H9 (cell line): ENCODE results near the gene CILP2. TPM values are rescaled to one million over a fixed set of nuclear protein-coding genes. Genes with fewer than 3 reads are reported as not detected.

Experiments
- DNase-seq: peaks from one replicate; pipeline ENCODE4 v3.0.0-alpha.2; 2017
- H2AFZ ChIP-seq: one replicate; pipeline ENCODE4 v1.6.1; 2013; ENCODE audit warnings: mild to moderate bottlenecking, low read length, control low read depth, moderate library complexity
- H2AK5ac ChIP-seq: 2 replicates; pipeline ENCODE4 v1.6.1; 2013; ENCODE audit warnings: low read length, control low read depth, mixed read lengths; ENCODE audit not compliant: insufficient read length
- H2BK120ac ChIP-seq: one replicate; pipeline ENCODE4 v1.6.1; 2013; ENCODE audit warnings: low read depth, mild to moderate bottlenecking, low read length, control low read depth, inconsistent platforms; ENCODE audit not compliant: poor library complexity, severe bottlenecking
- H2BK12ac ChIP-seq: 2 replicates; pipeline ENCODE4 v1.6.1; 2013; ENCODE audit warnings: low read length, control low read depth, mixed read lengths, low read depth; ENCODE audit not compliant: insufficient read length
- H2BK15ac ChIP-seq: 2 replicates; pipeline ENCODE4 v1.6.1; 2013; ENCODE audit warnings: low read depth, low read length, control low read depth
- H2BK20ac ChIP-seq: one replicate; pipeline ENCODE4 v1.6.1; 2013; ENCODE audit warnings: low read depth, mild to moderate bottlenecking, low read length, control low read depth, inconsistent platforms; ENCODE audit not compliant: poor library complexity, severe bottlenecking
- H2BK5ac ChIP-seq: 2 replicates; pipeline ENCODE4 v1.6.1; 2013; ENCODE audit warnings: low read length, control low read depth, mixed read lengths; ENCODE audit not compliant: insufficient read length
- H3K14ac ChIP-seq: 2 replicates; pipeline ENCODE4 v1.6.1; 2013; ENCODE audit warnings: low read length, control low read depth; ENCODE audit not compliant: insufficient read depth
- H3K18ac ChIP-seq: 2 replicates; pipeline ENCODE4 v1.6.1; 2013; ENCODE audit warnings: low read depth, mild to moderate bottlenecking, mixed read lengths, low read length, control low read depth; ENCODE audit not compliant: insufficient read length
- H3K23ac ChIP-seq: 2 replicates; pipeline ENCODE4 v1.6.1; 2013; ENCODE audit warnings: low read length, control low read depth, mixed read lengths, low read depth; ENCODE audit not compliant: insufficient read length
- H3K23me2 ChIP-seq: 2 replicates; pipeline ENCODE4 v1.6.1; 2013; ENCODE audit warnings: low read depth, mild to moderate bottlenecking, mixed read lengths, low read length, control low read depth; ENCODE audit not compliant: insufficient read length, poor library complexity, severe bottlenecking
- H3K27ac ChIP-seq: 2 replicates; pipeline ENCODE4 v1.5.1; 2013; ENCODE audit warnings: low read length, control low read depth, mixed read lengths, low read depth; ENCODE audit not compliant: insufficient read length
- H3K27me3 ChIP-seq: 2 replicates; pipeline ENCODE4 v1.6.1; 2013; ENCODE audit warnings: low read length, control low read depth, inconsistent platforms; ENCODE audit not compliant: insufficient read depth
- H3K4ac ChIP-seq: 2 replicates; pipeline ENCODE4 v1.6.1; 2013; ENCODE audit warnings: low read depth, mild to moderate bottlenecking, control low read depth, inconsistent platforms, low read length, moderate library complexity
- H3K4me1 ChIP-seq: 2 replicates; pipeline ENCODE4 v1.6.1; 2013; ENCODE audit warnings: low read length, control low read depth, inconsistent platforms; ENCODE audit not compliant: insufficient read depth
- H3K4me2 ChIP-seq: 2 replicates; pipeline ENCODE4 v1.6.1; 2013; ENCODE audit warnings: low read length, control low read depth, mixed read lengths; ENCODE audit not compliant: insufficient read length, insufficient read depth
- H3K56ac ChIP-seq: 2 replicates; pipeline ENCODE4 v1.6.1; 2013; ENCODE audit warnings: low read depth, mild to moderate bottlenecking, mixed read lengths, low read length, control low read depth; ENCODE audit not compliant: insufficient read length
- H3K79me1 ChIP-seq: 2 replicates; pipeline ENCODE4 v1.6.1; 2013; ENCODE audit warnings: low read depth, mild to moderate bottlenecking, moderate library complexity, low read length, control low read depth, inconsistent platforms; ENCODE audit not compliant: insufficient read depth, poor library complexity, severe bottlenecking
- H3K79me2 ChIP-seq: 2 replicates; pipeline ENCODE4 v1.6.1; 2013; ENCODE audit warnings: low read length, control low read depth, inconsistent platforms; ENCODE audit not compliant: insufficient read depth
- H3K9ac ChIP-seq: 2 replicates; pipeline ENCODE4 v1.6.1; 2013; ENCODE audit warnings: low read length, control low read depth, mixed read lengths; ENCODE audit not compliant: insufficient read length; ENCODE audit errors: extremely low read depth
- H3K9me3 ChIP-seq: one replicate; pipeline ENCODE4 v1.6.1; 2013; ENCODE audit warnings: low read depth, low read length, inconsistent platforms; ENCODE audit not compliant: control insufficient read depth
- H3T11ph ChIP-seq: one replicate; pipeline ENCODE4 v1.6.1; 2013; ENCODE audit warnings: mild to moderate bottlenecking, low read length, control low read depth, inconsistent platforms
- H4K20me1 ChIP-seq: one replicate; pipeline ENCODE4 v1.6.1; 2013; ENCODE audit not compliant: control insufficient read depth, insufficient read length, insufficient read depth
- H4K5ac ChIP-seq: 2 replicates; pipeline ENCODE4 v1.6.1; 2013; ENCODE audit warnings: low read depth, mild to moderate bottlenecking, mixed read lengths, low read length, control low read depth; ENCODE audit not compliant: insufficient read length
- H4K8ac ChIP-seq: replicated peaks from 2 replicates; pipeline ENCODE4 v1.6.1; 2013; ENCODE audit warnings: low read length, control low read depth, mixed read lengths, low read depth; ENCODE audit not compliant: insufficient read length
- H4K91ac ChIP-seq: 2 replicates; pipeline ENCODE4 v1.6.1; 2013; ENCODE audit warnings: low read depth, mild to moderate bottlenecking, moderate library complexity, mixed read lengths, low read length, control low read depth; ENCODE audit not compliant: insufficient read length
- H3K27ac Mint-ChIP-seq, 3 experiments: 2 replicates in 2 of 3; 3 replicates in 1 of 3; pipeline ENCODE4 v1.8.0; 2020 to 2021; ENCODE audit warnings: mixed read lengths in 3 of 3, mild to moderate bottlenecking in 1 of 3, moderate library complexity in 1 of 3
- H3K27me3 Mint-ChIP-seq: 2 replicates; pipeline ENCODE4 v1.8.0; 2021; ENCODE audit warnings: low read depth, mild to moderate bottlenecking, moderate library complexity, mixed read lengths
- H3K36me3 Mint-ChIP-seq, 3 experiments: 2 replicates in 2 of 3; 3 replicates in 1 of 3; pipeline ENCODE4 v1.8.0; 2020 to 2021; ENCODE audit warnings: low read depth in 3 of 3, mixed read lengths in 3 of 3; ENCODE audit not compliant: insufficient read depth in 1 of 3
- H3K4me1 Mint-ChIP-seq, 2 experiments: 2 replicates each; pipeline ENCODE4 v1.8.0; 2020; ENCODE audit warnings: mixed read lengths in 2 of 2
- H3K4me3 Mint-ChIP-seq, 2 experiments: 2 replicates in 1 of 2; 3 replicates in 1 of 2; pipeline ENCODE4 v1.8.0; 2020 to 2021; ENCODE audit warnings: mild to moderate bottlenecking in 2 of 2, mixed read lengths in 2 of 2, moderate library complexity in 1 of 2
- H3K9me3 Mint-ChIP-seq, 2 experiments: 2 replicates in 1 of 2; 3 replicates in 1 of 2; pipeline ENCODE4 v1.8.0; 2020; ENCODE audit warnings: mild to moderate bottlenecking in 2 of 2, mixed read lengths in 2 of 2, moderate library complexity in 1 of 2
- WGBS: extraction: QIAGEN DNeasy Blood & Tissue Kit; methylation state at CpG from one replicate; pipeline ENCODE4 v1.1.7; 2013; ENCODE audit warnings: missing lambda C conversion rate, low lambda C conversion rate, mixed read lengths; ENCODE audit not compliant: insufficient read length; ENCODE audit errors: extremely low coverage; 5-methylcytosine and 5-hydroxymethylcytosine counted together
- total RNA-seq: library from RNA; stranded (reverse); gene quantifications from 2 replicates; pipeline ENCODE4 v1.2.1, GENCODE V29; 2021
- TF ChIP-seq, protein P1 (sequence below): fragments of 200-600 bp; sonication (generic); conservative IDR thresholded peaks from 3 replicates; pipeline ENCODE4 v1.8.0; 2021; ENCODE audit warnings: antibody characterized with exemption, mild to moderate bottlenecking

The CILP2 gene
- total RNA-seq, 1 experiment from 2014 or later, result 6.4 TPM

DNA sequence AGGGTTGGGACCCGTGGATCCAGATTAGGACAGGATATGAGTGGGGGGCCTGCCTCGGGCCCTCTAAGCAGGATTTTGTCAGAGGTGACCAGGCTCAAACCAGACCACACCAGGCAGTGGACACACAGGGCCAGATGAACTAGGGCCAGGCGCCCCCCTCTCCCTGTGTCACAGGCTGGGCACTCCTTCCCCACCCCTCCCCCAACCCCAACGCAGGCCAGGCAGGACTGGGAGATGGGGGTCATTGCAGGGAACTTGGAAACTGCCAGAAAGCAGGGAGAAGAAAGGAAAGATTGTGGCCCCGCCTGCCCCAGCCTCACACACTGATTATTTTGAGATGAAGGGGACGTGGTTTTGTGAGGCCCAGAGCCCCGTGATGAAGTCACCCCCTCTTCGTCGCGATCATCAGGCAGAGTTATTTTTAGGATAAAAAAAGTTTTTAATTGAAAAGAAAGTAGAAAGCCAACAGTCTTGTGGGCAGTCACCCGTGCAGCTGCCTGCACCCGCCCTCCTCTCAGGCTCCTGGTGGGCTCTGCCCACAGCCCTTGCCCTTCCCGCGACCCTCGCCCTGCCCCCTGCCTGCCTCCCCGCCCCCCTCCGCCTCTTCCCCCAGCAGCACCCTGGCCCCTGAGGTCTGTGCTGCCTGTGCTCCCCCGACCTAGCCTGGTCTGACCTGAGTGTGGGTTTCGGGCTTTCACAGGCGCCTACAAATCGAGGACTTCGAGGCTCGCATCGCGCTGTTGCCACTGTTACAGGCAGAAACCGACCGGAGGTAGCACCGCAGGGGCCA is 11.3 kb upstream of the CILP2 start:
- no peaks in the 10 kb centered on the region for H3K23me2 ChIP-seq
- H3K27ac ChIP-seq, result no peak overlapping the region
- WGBS, result no CpG with 5 or more reads among the region's 28 CpGs
- no peak overlapping the region for H3K4ac ChIP-seq
- H2BK20ac ChIP-seq, result no peak overlapping the region
- no peak overlapping the region for H2BK12ac ChIP-seq
- H4K5ac ChIP-seq, result no peak overlapping the region
- H3K4me2 ChIP-seq, result no peak overlapping the region
- no peak overlapping the region for H3K14ac ChIP-seq
- H3K27me3 Mint-ChIP-seq, result no peaks in the 10 kb centered on the region
- H3K79me2 ChIP-seq, result no peaks in the 10 kb centered on the region; the same call in 1 of the 2 replicates
- H3K4me3 Mint-ChIP-seq, result no peak overlapping the region
- no peaks in the 10 kb centered on the region for H3K27me3 ChIP-seq
- no peak overlapping the region for H2BK5ac ChIP-seq
- H3K4me1 ChIP-seq, result no peaks in the 10 kb centered on the region
- TF ChIP-seq, protein P1, sequence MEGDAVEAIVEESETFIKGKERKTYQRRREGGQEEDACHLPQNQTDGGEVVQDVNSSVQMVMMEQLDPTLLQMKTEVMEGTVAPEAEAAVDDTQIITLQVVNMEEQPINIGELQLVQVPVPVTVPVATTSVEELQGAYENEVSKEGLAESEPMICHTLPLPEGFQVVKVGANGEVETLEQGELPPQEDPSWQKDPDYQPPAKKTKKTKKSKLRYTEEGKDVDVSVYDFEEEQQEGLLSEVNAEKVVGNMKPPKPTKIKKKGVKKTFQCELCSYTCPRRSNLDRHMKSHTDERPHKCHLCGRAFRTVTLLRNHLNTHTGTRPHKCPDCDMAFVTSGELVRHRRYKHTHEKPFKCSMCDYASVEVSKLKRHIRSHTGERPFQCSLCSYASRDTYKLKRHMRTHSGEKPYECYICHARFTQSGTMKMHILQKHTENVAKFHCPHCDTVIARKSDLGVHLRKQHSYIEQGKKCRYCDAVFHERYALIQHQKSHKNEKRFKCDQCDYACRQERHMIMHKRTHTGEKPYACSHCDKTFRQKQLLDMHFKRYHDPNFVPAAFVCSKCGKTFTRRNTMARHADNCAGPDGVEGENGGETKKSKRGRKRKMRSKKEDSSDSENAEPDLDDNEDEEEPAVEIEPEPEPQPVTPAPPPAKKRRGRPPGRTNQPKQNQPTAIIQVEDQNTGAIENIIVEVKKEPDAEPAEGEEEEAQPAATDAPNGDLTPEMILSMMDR, result no peak
- no peak overlapping the region for H2BK15ac ChIP-seq
- H3K23ac ChIP-seq, result no peak overlapping the region
- no peaks in the 10 kb centered on the region for H3K9me3 Mint-ChIP-seq
- H3K4me1 Mint-ChIP-seq, result peaks cover 8 to 27% of the 10 kb centered on the region in 2 experiments
- H4K8ac ChIP-seq, result no peak overlapping the region
- H3K79me1 ChIP-seq, result peaks cover 5% of the 10 kb centered on the region
- H2BK120ac ChIP-seq, result no peak overlapping the region
- H3K9ac ChIP-seq, result no peak overlapping the region
- peak overlapping the region in 2 of 3 experiments; percentile 44 to 75; a peak in 2 of 7 replicates for H3K27ac Mint-ChIP-seq
- H2AK5ac ChIP-seq, result no peak overlapping the region
- H4K91ac ChIP-seq, result no peak overlapping the region
- no peak overlapping the region for H3T11ph ChIP-seq
- no peak overlapping the region for H3K18ac ChIP-seq
- no peak for DNase-seq
- H4K20me1 ChIP-seq, result peaks cover 3% of the 10 kb centered on the region
- no peaks in the 10 kb centered on the region for H3K9me3 ChIP-seq
- no peak overlapping the region for H2AFZ ChIP-seq
- peaks cover 13 to 63% (median 47%) of the 10 kb centered on the region in 3 experiments; a peak in 6 of 7 replicates for H3K36me3 Mint-ChIP-seq
- no peak overlapping the region for H3K56ac ChIP-seq
